Suppressor macrophage treated with lipopolysaccharide for 4 hours (primary cell): ENCODE data around the gene CTSD.

Experiments
- DNase-seq: peaks from one replicate; pipeline ENCODE4 v3.0.0-alpha.2; 2020

Gene CTSD

DNA sequence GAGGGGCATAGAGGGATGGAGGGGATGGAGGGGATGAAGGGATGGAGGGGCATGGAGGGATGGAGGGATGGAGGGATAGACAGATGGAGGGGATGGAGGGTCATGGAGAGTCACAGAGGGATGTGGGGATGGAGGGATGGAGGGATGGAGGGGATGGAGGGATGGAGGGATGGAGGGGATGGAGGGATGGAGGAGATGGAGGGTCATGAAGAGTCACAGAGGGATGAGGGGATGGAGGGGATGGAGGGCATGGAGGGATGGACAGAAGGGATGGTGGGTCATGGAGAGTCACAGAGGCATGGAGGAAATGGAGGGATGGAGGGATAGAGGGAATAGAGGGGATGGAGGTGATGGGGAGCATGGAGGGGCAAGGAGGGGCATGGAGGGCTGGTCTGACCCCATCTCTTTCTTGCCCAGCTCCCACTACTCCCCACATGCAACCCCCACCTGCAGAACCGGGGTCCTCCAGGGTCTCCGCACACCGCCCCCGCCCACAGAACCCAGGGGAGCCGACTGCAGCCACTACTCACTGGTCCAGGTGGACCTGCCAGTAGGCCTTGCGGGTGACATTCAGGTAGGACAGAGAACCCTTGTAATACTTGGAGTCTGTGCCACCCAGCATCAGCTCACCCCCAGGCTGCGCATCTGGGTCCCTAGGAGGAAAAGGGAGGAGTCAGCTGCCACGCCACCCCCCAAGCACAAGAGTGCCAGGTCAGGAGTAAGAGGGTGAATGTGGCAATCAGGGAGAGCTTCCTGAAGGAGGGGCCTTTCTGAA is 9.2 kb downstream of the CTSD start:
- no peak for DNase-seq

DNA sequence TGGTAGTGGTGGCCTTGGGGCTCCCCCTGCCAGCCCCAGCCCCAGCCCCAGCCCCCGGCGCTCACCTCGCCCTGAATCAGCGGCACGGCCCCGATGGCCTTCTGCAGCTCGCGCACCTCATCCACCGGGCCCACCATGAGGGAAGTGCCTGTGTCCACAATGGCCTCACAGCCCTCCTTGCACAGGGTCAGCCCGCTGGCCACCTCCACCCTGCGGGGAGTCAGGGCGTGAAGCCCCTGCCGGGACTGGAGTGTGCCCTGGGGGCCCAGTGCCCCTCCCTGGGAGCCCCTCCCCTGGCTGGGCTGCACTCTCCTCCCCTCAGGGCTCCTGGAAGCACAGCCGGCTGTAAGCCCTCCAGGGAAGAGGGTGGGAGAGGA is 9.8 kb downstream of the CTSD start:
- DNase-seq: no peak

DNA sequence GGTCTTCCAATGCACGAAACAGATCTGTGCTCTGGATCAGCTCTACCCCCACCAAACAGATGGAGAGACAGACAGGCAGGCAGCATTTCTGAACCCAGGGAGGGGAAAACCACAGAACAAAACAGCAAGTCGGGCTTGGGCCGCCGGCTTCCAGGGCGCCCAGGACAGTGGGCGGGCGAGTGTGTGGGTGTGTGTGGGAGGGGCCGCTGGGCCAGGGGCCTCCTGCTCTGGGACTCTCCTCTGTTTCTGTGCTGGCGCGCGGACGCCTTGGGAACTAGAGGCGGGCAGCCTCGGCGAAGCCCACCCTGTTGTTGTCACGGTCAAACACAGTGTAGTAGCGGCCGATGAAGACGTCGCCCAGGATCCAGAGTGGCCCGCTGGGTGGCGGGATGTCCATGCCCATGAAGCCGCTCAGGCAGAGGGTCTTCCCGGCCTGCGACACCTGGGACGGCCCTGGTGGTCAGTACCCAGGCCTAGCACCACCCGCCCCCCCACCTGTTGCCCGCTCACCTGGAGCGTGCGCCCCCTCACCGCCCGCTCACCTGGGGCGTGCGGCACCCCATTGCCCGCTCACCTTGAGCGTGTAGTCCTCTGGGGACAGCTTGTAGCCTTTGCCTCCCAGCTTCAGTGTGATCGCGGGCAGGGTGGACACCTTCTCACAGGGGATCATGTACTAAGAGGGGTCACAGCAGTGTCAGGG is 10.3 kb downstream of the CTSD start:
- no peak for DNase-seq

DNA sequence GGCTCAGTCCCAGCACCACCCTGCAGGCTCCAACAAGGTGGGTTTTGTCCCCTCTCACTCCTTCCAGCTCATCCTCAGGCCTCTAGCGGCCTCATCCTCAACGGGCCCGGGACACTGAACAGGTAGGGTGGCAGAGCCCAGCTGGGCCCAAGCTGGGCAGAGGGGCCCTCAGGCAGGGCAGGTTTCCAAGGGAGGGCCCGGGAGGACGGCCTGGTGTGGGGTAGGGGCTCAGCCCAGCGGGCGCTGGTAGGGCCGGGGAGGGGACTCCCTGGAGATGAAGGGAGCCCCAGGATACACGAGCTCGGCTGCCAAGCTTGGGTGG is 10.9 kb downstream of the CTSD start:
- DNase-seq: no peak

DNA sequence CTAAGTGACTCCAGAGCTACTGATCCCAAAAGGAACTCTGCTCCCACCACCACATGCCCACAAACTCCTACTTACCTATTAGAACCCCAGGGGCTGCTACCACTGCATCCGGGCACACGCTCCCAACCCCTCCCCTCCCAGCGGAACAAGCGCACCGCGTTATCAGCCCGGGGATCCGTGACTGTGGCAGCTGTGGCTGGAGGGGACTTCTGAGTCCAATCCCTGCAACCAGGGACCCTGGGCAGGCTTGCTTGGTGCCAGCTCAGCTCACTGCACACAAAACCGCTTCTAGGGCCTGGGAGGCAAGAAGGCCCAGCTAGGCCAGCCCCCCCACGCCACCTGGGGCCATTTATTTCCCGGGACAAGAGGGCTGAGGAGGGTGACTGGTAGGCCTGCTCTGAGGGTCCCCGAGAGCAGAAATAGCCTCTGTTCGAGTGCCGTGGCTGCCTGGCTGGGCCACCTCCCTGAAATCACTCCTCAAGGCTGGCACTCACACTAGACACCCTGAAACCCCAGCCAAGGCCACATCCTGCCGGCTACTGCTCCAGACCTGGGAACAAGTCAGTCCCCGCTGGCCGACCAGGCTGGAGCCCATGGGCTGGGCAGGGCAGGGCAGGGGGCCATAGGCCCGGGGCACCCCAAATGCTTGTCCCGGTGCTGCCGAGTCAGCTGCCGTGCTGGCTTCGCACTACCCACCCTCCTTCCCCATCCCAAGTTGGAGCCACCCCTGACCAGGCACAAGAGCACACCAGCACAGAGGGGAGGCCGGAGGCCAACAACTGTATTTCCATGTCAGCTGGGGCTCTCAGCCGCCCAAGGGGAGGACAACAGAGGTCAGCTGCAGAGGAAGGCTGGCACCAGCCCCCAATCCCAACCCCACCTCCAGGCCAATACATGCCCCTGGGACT is 11.5 kb downstream of the CTSD start:
- no peak for DNase-seq

DNA sequence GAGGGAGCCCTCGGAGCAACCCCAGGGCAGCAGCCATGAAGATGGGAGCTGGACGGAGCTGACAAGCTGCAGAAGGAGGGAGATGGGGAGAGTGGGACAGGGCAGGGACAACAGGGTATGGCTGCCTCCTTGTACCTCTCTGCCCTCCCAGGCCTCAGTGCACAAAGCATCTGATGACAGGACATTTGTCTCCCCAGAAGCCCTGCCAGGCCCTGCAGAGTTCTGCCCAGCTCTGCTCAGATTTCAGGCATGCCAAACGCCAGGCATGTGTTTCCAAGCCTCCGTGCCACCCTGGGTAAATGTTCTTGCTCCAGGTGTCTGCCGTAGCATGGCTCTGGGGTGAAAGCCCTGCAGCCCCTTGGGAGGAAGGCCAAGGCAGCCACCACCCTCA is 12.2 kb downstream of the CTSD start:
- no peak for DNase-seq

DNA sequence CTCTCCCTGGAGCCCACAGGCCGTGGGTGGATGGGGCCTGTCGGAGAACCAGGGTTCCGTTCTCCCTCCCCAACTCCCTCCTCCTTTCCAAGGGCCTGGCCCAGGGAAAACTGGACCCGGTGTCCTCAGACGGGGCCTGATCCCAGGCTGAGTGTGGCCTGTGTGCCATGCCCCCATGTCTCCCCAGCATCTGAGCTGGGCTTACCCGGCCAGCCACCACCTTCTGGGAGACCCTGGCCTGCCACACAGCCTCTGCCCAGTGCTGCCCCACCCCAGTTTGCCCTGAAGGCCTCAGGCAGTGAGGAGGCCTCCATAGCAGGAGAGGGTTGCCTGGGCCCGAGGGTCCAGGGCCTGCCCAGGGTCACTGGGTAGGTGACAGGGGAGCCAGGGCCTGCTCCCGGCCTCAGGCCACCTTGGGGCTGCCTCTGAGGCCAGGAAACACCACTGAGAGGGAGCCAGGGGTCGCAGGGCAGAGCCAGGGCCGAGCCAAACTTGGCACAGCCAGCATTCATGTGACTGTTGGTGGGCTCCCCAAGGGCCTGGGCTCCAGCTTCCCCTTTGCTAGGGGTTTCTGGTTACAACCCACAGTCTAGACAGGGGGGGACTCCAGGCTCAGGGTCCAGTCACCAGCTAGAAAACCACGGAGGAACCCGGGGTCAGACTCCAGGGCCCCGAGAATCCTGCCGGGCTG is 12.7 kb downstream of the CTSD start:
- no peak for DNase-seq

DNA sequence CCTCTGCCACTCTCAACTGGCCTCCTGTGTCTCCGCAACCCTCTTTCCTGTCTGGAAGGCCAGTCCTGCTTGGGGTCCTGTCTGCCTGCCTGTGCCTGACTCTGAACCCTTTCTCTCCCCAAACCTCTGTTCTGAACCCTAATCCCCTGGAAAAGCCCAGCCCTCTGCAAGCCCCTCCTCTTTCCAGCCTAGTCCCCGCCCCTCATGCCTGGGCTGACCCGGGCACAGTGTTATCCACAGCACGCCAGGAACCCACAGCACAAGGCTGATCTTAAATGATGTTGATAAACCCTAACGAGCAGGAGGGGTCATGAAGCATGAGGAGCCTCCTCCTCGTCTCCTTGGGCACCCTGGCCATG is 13.3 kb downstream of the CTSD start, which contains the start of gene IFITM10:
Gene IFITM10 (minus strand): TSS at position 115 of the 359 bp plus-strand sequence. CDS start 153 bp downstream, outside the sequence.
- no peak for DNase-seq

DNA sequence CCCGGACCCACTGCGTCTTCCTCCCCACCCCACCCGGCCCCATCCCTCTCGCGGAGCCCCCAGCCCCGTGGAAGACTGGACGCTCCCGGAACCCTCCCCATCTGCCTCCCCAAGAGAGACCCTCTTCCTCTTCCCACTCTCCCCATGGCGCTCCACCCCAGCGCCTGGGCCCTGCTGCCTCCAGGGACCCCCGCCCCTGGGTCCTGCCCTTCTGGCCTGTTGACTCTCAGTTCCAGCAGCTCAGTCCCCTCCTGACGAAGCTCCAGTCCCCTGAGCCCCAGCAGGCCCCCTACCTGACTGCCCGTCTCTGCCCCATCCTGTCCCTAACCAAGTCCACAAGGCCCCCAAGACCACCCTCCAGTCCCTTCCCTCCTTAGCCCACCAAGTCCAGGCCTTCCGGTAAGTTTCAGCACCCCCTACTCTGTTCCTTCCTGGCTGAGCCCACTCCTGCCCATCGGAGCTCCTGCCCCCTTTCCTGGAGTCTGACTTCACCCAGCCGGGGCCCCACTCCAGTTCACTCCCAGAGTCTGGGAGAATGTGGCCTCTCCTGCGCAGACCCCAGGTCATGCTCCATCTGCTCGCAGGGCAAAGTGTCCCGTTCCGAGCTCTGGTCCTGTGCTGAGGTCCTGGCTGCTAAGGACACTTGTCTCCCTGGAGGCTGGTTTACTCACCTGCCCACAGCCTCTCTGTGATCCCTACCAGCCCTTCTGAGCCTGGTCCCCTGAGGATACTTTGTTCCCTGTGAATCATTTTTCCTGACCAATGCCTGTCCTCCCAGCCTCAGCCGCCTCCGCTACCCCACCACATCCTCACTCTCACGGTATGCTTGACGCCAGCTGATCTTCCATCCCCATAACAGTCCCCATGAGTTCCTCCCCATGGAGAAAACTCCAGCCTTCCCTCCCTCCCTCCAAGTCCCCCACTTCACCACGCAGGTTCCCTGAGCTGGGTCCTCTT is 14.1 kb downstream of the CTSD start:
- DNase-seq: no peak

DNA sequence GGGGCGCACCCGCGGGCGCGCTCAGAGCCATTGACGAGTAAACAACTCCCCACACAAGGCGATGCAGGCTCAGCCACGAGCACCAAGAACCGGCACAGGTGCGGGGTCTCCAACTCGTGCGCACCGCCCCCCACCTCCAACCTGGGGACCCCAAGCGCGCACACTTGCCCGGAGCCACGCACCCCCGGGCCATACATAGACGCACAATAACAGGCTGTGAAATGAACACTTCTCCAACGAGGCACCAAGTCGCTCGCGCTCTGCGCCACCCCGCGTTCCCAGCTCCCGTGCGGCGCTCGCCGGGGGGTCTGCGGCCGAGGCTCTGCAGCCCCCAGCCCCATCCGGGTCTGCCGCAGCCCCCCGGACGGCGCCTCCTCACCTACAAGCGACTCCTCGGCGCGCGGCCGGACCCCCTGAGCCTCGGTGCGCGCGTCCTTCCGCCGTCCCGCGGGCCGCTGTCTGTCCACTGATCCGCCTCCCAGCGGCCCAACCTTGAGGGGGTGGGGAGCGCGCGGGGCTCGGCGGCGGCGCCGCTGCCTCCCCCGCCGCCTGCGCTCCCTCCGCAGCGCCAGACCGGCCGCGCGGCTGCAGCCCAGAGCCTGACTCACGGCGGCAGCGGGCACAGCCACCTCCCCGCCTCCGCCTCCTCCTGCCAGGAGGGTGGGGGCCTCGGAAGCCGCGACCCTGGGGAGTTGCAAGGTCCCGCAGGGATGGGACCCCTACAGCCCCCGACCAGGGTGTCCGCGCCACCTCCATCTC is 14.9 kb downstream of the CTSD start:
- DNase-seq: no peak

DNA sequence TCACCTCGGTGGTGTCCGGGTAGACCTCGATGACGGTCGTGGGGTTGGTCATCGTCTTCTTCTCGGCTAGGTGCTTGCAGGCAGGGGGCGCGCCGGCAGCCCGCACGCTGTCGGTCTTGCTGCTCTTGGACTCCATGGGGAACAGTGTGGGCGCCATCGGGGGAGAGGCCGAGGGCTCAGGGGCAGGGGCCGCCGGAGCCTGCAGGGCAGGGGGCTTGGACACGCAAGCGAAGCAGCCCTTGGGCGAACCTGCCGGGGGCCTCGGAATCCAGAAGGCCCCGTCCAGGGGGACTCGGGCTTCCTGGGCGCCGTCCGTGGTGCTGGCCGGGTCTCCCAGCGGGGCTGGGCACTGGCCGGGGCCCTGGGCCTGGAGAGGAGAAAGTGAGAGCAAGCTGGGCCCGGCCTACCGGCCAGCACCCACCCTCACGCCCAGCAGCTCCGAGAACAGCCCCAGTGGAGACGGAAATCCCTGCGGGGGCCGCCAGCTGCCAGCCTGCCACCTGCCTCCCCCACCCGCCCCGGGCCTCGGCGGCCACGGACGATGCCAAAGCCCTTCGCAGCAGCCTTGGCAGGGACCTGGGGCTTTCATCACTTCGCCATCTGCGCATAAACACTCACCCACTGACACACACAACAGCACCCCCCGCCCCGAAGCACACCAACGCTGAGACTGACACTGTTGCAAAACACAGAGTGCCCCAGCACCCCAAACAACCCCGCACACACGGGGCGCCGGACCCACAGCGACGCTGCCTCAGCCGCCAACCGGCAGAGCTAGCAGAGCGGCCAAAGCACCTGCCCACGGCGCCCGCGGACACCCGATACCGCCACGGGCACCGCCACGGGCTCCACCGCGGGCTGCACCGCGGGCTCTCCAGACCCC is 15.7 kb downstream of the CTSD start:
- no peak for DNase-seq

DNA sequence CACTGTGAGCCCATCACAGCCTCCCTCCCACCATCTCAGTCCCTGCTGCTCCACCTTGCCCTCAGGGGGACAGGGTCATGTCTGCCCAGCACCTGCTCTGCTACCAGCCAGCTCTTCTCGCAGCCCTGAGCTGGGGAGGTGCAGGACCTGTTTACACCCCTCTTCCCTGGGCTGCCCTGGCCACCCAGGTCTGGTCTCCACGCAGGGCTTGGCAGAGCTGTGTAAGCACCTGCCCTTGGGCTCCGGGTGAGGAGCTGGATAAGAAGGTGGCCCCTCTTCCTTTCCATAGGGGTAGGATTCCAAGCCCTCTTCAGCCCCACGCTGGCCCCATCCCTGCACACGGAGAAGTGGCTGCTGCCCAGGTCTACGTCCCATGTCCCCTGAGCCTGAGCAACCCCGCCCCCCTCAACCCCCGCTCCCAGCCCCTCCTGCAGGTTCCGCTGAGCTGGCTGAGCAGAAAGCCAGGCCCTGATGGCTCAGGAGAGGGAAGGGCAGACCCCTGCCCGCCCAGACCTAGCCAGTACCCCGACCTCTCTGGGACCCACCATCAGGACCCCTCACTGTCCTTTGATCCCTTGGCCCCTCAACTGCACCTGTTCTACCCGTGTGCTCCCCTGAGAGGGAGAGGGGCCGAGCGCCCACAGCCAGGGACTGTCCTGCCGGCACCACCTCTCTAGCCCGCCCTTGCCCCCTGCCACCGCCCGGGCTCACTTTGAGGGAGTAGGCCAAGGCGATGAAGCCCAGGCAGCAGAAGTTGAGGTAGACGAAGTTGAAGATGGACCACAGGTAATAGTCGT is 16.6 kb downstream of the CTSD start:
- no peak for DNase-seq

DNA sequence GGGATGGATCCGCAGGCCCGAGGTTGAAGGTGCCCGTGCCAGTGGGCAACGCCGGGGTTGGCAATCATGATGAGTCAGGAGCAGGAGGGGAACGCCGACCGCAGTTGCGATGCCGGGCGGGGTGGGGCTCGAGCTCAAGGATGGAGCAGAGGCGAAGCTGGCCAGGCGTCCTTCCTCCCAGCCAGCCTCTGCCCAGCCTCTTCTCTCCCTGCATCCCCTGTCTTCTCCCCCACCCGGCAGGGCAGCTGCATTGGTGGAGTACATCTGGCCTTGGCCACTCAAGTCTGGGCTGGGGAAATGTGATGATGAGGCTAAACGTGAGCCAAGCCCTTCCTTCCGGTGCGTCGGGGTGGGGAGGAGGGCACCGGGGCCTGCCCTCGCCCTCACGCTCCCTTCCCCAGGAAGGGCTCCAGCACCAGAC is 17.2 kb downstream of the CTSD start:
- DNase-seq: no peak

DNA sequence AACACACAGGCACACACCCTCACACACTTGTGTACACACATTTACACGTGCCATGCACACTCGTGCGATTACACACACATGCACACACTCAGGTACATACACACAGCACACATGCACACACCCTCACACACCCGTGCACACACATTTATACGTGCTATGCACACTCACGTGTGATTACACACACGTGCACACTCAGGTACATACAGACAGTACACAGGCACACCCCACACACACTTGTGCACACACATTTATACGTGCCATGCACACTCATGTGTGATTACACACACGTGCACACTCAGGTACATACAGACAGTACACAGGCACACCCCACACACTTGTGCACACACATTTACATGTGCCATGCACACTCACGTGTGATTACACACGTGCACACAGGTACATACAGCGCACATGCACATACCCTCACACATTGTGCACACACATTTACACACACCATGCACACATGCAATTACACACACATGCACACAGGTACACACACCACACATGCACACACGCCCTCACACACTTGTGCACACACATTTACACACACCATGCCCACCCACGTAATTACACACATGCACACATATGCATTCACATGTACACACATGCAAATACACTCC is 17.9 kb downstream of the CTSD start:
- no peak for DNase-seq

DNA sequence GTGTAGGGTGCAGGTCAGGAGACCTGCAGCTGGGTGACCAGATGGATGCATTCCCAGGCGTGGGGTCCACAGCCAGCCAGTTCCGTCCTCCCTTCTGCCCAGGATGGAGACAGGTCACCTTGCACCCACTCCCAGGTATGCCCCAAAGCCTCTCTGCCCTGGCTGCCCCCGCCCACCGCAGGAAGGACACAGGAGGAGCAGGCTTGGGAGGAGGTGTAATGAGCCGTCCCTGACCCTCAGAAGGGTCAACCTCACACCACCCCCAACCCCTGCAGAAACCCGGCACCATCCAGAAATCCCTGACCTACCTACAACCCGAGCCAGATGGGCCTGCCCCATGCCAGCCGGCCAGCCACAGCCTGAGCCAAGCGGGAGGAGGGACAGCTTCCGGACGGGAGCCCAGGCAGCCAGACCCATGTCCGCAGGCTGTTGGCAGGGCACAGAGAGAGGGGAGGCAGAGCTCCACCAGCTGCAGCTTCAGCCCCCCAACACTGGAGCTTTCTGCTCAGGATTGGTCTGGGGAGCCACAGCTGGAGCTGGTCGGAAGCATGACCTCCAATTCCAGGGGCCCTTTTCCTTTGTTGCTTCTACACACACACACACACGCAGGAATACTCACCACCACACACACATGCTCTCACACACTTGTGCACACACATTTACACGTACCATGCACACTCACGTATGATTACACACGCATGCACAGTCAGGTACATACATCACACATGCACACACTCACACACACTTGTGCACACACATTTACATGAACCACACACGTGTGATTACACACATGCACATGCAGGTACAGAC is 18.6 kb downstream of the CTSD start:
- DNase-seq: no peak

DNA sequence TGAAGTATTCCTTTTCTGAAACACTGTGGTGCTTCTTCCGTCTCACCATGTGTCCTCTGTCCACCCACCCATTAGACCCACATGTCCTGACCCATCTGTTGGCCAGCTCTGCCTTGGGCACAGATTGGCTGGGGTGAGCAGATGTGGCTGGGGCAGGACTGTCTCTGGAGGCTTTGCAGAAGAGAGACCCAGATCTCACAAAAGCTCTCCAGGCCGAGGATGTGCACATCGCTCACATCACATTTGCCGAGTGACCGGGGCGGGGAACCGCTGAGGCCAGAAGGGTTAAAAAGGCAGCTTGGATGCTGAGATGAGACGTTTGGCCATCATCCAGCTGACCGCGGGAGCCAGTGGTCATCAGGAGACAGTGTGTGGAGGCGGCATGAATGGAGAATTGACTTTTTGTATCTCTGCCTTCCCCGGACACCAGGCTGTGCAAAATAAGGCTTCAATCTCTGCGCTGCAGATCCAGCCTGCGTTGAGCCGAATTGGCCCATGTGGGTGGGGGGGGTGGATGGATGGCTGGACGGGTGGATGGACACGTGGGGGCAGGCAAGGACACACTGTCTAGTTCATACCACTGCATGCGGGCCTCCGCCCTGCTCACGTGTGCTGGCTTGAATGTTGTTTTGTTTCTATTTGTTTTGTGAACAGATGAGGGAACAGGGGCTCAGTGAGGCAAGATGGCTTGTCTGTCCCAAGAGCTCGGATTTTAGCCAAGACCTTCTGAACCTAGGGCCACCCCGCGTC is 19.4 kb downstream of the CTSD start:
- DNase-seq: no peak

DNA sequence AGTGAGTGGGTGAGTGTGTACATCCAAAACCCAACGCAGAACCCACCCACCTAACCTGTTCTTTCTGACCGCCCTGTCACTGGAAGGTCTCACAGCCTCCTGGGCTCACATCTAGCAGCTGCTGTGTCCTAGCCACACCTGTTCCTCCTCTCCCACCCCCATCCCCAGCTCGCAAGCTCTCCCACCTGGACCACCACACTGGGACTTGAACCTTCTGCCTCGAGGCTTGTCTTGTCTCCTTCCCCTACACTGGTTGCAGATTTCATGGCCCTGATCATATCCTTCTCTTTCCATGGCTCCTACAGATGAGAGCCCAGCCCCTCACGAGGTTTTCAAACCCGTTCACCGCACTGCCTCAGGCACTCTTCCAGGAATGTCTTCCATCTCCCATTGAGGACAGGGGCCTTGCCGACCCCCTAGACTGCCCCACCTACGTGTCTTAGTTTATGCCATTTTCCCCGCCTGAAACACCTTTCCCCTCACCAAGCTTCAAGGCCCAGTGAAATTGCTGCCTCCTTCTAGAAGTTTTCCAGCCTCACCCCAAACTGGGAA is 20.1 kb downstream of the CTSD start:
- DNase-seq: no peak
